Fibroblast of gingiva (primary cell): ENCODE measurements around the gene ITIH5.
"Not testable (repeated sequence)": the region's sequence is repeated elsewhere in the genome, so short reads cannot be mapped to it uniquely, and the experiment has no call there.

Source experiments
- DNase-seq: peaks from one replicate; pipeline ENCODE4 v3.0.0-alpha.2; 2011; ENCODE audit warnings: low read depth

ITIH5 gene

GRCh38 chr10:7687228-7687907 is 20.6 kb upstream of the ITIH5 start:
- peak; percentile 72 for DNase-seq

- DNase-seq = no peak
Measured at GRCh38 chr10:7686351-7687171, 19.8 kb upstream of the ITIH5 start.

- not testable (repeated sequence) for DNase-seq
Measured at GRCh38 chr10:7680078-7680477, 13.3 kb upstream of the ITIH5 start.

- no peak for DNase-seq
Measured at GRCh38 chr10:7679256-7679655, 12.5 kb upstream of the ITIH5 start.

DNA sequence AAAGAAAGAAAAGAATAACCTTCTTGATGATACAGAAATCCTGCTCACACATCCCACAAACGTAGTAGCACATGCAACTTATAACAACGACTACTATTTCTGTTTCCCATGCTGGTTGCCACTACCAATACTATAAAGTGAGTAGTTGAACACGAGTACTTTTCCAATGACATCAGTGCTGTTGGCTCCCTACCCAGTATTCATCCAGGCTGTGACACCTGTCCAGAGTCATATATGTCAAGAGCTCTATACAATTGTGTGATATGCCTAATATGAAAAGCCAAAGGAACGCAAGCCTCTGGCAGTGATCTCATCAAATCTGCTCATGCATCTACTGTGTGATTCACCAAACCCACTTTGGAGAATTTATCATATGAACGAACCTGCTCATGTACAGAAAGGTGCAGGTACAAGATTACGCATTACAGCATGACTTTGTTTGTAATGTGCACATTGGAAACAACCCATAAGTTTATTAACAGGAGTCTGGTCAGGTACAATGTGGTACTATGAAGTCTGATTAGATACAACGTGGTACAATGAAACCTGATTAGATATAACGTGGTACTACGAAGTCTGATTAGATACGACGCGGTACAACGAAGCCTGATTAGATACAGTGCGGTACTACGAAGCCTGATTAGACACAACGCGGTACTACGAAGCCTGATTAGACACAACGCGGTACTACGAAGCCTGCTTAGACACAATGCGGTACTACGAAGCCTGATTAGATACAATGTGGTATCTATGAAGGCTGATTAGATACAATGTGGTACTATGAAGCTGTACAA is 5.8 kb upstream of the ITIH5 start:
- no peak for DNase-seq

GRCh38 chr10:7670157-7670556 is 3.4 kb upstream of the ITIH5 start:
- no peak for DNase-seq

GRCh38 chr10:7667262-7668141 is 736 bp upstream of the ITIH5 start:
- DNase-seq = no peak

DNA sequence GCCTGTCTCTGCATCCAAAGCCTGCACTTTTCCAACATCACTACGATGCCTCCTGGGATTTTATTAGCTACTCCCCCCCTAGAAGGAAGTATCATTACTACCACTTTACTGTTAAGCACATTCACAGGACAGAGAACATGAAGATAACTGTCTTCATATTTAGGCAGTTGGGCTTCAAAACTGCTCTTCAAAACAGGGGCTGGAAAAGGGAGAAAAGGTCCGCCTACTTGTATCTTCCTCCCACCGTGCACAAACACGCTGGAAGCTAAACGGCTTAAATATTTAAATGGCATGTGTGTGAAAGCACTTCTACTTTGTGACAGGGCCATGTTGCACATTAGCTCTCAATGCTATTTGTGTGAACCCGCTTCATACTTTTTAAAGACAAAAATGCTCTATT is 999 bp downstream of the ITIH5 start:
- DNase-seq = no peak

DNA sequence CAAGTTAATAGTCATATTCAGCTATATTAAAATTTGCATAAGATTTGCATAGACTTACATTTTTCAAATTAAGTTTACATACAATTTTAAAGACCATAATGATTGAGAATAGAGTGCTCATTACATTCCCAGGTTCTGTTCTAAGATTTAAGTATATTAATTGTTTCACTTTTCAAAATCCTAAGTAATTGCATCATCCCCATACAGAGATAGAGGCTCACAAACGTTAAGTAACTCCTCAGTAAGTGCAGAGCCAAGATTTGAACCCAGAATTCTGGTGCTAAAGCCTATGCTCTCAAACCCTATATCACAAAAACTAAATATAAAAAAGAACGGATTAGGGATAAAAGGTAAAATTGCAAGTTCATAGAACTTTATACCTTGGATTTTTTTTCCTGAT is 2.1 kb downstream of the ITIH5 start:
- DNase-seq = no peak

- no peak for DNase-seq
Measured at GRCh38 chr10:7662522-7662921, 4.2 kb downstream of the ITIH5 start.

DNA sequence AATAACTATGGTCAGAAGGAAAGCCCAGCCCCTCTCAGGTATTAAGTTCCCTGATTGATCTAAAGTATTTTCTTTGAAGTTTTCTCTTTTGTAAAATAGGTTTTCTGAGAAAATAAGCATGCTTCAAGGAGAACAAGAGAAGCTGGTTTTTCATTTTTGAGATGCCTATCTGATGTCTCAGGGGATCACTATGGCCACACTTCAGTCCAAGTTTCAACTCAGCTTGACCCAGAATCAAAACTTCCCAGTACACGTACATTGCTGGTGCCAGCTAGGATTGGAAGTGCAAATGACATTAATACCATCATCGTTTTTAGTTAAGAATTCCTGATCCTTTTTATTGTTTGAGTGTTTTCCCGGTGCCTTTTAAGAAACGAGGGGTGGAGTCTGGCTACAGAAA is 7.2 kb downstream of the ITIH5 start:
- DNase-seq = no peak

GRCh38 chr10:7657552-7657951 is 9.2 kb downstream of the ITIH5 start:
- no peak for DNase-seq

GRCh38 chr10:7657079-7657478 is 9.7 kb downstream of the ITIH5 start:
- not testable (repeated sequence) for DNase-seq

- no peak for DNase-seq
Measured at GRCh38 chr10:7651853-7652470, 14.8 kb downstream of the ITIH5 start.

DNA sequence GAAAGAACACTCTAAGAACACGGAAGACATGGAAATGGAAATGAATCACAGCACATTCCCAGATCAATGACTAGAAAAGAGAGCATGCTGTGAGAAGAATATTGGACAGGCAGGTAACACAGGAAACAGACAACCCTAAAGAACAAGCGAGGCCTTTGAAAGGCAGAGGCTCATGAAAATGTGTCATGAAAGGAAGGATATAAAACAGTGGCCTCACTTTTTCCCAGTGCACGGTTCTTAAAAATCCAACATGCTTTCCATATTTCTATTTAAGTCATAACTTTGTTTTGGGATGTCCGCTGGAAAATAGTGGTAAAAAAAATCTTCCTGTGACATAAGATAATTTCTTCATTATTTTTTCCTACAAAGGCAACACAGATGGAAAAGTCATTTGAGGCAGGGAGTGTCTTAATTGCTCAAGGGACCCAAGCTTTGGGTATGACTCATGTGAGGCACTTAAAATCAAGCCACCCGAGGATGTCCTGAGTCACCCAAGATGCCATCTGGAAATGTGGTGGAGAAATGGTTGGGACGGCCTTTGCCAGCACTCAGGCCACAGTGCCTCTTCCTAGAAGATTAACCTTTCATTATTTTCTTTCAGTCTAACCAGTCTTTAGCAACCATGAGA is 17.0 kb downstream of the ITIH5 start:
- no peak for DNase-seq

DNA sequence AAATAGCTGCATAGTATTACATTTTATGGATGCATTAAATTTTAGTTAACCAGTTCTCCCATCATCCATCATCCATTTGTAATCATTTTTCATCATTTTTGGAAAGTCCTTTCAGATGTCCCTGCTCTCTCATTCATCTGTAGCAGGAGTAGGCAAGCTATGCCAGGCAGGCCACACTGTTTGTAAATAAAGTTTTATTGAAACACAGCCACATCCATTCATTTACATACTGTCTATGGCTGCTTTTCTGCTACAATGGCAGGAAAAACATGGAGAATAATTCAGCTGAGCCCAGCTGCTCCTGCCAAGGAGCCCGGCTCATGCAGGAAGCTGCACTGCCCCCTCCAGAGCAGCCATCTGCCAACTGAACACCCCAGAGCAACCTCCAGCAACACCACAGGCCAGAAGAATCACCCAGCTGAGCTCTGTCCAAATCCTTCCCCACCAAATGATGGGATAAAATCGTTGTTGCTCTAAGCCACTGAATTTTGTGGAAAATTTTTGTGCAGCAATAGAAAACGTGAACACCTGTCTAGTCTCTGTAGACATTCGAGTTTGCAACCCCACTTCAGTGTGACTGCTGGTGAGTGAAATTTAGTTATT is 19.6 kb downstream of the ITIH5 start:
- DNase-seq = no peak

GRCh38 chr10:7642491-7643011 is 24.2 kb downstream of the ITIH5 start:
- DNase-seq = no peak

DNA sequence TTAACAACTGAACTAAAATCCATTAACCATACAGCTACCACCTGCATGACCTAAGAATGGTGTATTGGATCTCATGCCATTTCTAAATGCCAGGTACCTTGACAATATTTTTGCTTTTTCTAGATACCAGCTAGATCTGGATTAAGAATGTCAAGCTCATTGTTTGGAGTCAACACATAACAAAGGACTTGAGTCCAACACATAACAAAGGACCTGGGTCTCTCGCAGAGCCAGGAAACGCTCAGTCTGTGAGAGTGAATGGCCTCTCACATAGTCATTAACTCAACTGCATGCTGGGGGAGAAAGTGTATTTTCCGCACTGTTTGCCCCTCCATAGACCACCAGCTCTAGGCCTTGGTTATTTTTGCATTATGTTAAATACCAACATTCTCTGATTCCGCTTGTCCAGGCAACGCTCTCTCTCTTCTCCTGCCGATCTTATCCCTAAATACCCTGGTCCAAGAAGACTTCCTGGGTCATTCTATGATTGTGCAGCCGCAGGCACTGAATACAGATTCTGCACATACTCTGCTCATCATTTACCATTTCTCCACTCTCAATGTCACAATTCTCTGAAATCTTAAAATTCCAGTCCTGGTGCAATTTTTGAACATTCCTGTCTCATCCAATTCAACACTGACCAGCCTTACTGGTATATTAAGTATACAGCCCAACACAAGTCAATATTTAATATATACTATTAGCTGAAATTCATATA is 31.2 kb downstream of the ITIH5 start:
- no peak for DNase-seq

DNA sequence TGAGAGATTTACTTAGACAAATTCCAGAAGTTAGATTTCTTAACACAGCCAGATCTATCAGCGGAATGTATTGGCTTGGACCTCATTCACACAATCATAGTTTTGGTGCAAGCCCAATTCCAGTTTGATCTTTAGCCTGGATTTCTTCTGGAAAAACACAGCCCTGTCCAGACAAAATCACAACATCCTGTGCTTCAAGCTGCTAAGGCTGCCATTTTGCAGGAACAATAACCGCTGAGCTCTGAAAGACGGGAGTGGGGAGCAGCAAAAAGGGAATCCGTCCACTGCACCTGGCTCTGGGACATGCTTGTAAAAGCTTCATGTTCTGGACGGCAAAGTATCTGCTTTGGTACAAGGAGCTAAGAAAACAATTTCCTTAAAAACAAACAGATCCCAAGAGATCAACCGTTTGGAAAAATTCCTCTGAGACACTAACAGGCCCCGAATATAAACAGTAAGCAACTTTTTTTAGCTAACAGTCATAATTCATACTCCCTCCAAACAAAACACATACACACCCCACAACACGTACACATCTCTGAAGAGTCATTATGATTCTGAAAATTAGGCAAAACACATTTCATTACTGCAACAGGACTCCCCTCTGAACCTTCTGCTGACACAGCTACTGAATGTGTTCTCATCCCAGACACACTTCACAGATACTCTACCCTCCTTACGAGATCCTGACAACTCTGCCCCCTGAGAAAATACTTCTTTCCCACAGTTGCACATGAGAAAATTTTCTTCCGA is 32.4 kb downstream of the ITIH5 start:
- DNase-seq = no peak
